IPS DF 4.7 (cell line): ENCODE data around the gene CELF2.

Source experiments
- DNase-seq: peaks from one replicate; pipeline ENCODE4 v3.0.0-alpha.2; 2013; ENCODE audit warnings: low spot score; ENCODE audit errors: extremely low read depth

CELF2 gene

DNA sequence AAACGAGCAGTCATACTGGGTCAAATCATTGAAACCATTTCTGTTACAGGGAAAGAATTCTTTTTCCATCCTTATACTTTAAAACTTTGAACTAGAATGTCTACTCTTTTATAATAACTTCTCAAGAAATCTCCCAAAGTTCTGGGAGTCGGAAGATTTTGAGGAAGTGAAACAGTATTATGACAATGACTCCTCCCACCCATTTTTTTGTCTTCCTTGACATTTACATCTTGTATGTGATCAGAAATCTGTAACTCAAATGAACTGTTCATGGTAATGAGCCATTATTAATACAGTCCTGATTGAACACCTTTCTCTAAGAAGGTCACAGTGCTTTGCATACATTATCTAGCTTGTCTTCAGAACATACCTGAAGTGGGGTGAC is 227.4 kb downstream of the CELF2 start:
- no peak for DNase-seq

DNA sequence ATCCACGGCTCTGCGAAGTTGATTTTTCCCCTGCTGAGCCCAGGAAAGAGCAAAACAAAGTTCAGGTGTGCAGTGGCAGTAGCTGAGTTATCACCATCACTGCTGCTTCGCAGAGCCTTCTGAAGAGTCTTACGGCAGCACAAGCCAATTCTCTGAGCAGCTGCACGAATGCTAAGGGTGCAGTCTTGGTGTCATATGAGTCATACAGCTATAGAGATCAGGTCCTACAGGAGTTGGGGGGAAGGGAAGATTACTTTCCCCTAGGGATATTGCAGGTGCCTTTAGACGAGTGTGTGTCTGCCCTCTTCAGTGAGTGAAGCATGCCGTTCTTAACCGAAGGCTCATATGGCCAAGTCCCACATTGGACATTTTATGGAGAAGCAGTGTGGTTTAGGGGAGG is 227.8 kb downstream of the CELF2 start:
- no peak for DNase-seq

DNA sequence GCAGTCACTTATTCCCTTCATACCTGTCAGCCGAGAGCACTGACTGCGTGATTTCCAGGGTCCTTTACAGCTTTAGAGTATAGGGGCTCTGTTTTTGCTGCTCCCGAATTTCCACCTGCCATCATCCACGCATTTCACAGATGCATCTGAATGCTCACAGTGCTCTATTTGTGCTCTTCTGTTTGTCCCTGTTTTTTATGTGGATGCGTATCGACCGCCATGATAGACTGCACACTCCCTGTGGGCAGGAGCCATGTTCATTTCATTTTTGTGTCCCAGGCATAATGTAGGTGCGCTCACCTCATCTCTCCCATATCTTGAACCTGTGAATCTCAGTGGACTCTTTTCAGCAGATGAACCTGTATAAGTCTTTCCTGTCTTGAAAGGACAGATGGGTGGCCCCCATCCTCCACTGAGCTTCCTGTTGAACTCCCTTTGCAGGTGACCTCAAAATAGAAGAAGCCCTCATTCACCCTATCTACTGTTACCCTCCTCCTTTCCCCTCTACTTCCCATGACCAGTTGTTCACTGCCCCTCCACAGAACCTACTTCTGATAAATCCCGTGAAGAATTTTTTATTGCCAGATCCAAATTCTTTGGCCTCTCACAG is 228.4 kb downstream of the CELF2 start:
- no peak for DNase-seq

DNA sequence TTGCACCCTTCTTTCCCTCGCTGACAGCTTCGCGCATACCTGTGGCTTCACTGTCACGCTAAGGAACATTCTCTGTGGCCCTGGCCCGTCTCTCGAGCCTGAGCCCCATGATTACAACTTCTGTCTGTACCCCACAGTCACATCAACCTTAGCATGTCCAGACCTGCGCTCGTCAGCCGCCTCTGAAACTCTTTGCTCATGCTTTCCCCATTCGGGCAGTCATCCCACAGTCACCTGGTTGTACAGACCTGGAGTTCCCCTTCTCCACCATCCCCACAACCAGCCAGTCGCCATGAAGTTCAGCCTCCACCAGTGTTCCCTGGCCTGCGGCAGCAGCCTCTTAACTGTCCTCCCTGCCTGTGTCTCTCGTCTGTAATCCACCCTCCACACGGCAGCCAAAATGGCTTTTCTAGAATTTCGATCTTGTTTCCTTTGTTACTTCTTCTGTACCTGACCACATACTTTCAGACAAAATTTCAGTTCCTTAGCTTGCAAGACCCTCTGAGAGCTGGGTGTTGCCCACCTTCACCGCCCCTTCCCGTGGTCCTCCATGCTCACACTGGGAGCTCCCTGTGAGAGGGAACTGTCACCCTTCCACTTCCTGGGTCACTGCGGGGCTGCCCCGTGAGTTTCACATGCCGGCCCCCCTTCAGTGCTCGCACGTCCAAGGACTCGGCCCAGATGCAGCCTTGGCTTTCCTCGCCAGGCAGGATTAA is 229.2 kb downstream of the CELF2 start:
- DNase-seq = no peak

DNA sequence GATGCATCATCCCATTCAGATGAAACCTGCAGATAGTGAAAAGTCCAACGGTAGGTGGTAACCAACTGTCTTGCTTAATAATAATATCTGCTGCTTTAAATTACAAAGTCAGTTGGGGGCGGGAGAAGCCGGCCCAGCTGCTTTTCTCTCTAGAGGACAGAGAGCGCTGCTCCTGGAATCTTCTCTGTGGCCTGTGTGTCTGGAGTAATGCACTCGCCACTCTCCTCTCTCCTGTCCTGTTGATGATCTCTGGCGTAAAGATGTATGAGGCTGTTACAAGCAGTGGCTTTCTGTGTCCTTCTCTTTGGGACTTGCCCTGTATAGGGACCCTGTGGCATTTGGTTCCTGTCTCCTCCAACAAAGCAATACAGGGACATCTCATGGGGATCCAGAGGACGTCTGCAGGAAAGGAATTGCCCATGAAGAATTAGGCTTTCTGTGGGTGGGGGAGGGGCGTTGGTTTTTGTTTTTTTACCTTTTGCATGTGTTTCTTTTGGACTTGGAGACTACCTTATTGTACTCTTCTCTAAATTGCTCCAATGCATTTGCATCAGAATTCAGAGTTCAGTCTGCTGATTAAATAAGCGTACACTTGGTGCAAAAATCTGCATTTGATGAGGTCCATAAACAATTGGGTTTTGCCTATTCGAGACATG is 231.6 kb downstream of the CELF2 start:
- DNase-seq = no peak

DNA sequence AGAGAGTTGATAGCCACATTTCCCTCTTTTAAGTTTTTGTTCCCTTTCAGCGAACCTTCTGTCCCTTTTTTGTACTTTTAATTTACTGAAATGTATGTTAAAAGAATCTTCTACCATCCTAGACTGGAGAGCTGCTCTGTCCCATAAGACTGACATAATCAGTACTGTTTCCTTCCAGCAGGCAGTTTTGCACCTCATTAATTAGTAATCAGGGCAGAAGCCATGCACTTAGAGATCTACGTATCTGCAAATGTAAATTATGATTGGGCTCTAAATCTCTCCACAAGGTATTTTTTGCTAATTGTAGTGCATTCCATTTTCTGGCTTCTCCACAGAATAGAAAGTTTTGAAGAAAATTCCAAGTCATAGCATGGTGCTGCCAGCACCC is 232.1 kb downstream of the CELF2 start:
- DNase-seq = no peak

DNA sequence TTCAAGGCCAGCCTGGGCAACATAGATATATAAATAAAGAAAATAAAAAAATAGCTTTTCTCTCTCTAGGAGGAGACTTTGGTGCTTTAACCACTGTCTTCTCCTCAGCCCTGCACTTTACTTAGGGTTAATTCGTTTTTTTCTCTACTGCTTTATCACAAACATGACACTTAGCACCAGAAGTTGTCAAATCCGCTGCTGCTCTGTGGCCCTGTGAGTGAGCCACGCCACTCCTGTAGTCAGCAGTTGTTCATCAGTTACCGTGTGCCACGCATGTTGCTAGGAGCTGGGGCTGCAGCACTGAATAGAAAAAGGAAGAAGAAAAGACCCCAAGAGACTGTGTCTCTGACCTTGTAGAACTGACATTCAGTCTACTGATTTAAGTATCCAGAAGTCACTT is 232.6 kb downstream of the CELF2 start:
- DNase-seq = no peak

DNA sequence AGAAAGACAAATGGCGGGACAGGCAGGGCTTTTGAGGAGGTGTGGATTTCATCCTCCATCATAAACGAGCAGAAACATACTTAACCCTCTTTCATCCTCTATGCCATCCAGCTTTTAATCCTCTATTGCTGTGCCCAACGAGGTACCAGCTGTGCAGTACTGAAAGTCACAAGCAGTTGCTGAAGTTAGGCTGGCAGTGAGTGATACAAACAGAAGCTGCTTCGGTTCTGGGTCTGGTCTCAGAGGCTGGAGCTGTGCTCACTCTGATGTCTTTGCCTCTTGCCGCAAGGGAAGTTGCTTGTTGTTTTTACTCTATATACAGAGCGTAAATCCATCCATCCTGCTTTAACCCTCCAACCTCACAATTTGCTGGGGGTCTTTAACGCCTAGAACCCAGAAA is 235.2 kb downstream of the CELF2 start:
- no peak for DNase-seq

DNA sequence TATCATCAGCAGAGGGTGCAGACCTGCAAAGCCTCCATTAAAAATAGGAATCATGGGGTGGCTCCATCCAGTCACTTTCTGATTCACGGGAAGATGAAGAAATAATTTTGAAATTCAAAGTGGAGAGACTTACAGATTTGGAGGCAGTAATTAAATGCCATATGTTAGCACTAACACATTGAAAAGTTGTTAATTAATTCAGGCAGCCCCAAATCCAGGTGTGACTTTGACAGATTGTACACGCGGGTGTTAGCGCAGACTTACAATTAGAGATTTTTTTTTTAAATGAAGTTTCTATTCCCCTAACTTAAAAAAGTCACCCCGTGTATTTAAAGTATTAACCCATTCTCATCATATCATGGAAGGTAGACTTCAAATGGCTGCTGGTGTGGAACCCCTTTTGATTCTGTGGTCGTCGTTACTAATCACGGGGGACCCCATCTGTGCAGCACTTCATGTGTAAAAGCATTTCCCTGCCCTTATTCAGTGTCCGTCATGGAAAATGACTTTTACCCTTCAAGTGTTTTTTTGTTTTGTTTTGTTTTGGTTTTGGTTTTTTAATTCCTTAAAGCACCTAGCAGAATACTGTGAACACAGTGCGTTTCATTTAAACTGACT is 235.8 kb downstream of the CELF2 start:
- DNase-seq = no peak

DNA sequence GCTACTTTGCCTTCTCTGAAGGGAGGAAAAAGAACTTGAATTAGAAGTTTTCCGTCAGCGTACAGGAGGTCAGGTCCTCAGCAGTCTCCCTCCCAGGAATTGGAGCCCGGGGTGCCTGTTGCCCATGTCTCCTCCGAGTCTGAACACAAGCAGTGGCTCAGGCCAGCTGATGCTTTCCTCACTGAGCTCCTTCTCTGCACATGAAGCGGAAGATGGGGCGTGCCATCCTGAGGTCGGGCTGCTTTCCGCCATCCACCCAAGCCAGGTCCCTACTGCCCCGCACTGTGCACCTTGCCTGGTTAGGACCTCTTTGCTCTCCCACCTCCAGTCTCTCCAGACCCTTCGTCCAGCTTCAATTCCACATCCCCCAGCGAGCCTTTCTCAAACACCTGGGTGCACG is 237.5 kb downstream of the CELF2 start:
- no peak for DNase-seq

DNA sequence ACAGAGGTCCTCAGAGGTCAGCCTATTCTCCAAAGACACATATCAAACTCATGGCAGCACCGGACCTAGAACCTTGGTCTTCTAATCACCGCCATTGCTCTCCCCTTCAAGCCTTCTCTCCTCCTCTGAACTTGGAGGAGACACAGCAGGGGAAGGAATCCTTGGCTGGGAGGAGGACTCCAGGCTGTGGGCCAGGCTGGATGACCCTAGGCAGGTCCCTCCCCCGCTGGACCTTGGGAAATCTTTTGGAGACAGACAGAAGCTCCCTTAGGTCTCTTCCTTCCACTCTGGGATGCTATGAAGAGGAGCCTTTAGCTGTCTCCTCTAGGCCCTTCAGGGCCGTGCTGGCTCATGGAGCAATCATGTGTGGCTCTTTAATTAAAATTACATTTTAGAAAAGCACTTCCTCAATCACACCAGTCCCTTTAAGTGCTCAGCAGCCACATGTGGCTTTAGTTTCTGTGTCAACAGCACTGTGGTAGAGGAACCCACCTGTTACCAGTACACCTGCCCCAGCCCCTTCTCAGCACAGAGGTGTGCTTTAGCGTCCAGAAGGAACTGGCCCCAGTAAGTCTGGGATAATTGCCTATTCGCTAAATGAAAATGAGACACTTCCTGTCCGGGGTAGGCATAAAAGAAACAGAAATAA is 238.2 kb downstream of the CELF2 start:
- no peak for DNase-seq

DNA sequence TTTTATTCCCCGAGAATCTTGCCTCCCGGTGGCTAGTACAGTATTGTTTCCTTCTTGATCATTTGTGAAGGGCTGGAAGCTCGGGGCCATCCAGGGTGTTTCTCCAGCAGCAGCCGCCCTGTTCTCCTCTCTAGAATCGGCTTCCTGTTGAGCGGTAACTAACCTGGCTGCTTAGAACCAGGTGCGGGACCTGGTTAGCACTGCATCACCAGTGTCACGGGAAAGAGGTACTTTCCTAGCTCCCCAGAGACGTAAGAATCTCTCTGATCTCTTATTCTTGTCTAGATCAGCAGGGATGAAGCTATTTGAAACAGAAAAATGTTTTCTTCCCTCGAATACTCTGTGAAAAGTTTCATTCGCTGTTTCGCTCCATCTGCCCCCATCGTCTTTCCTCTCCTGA is 239.2 kb downstream of the CELF2 start:
- no peak for DNase-seq

DNA sequence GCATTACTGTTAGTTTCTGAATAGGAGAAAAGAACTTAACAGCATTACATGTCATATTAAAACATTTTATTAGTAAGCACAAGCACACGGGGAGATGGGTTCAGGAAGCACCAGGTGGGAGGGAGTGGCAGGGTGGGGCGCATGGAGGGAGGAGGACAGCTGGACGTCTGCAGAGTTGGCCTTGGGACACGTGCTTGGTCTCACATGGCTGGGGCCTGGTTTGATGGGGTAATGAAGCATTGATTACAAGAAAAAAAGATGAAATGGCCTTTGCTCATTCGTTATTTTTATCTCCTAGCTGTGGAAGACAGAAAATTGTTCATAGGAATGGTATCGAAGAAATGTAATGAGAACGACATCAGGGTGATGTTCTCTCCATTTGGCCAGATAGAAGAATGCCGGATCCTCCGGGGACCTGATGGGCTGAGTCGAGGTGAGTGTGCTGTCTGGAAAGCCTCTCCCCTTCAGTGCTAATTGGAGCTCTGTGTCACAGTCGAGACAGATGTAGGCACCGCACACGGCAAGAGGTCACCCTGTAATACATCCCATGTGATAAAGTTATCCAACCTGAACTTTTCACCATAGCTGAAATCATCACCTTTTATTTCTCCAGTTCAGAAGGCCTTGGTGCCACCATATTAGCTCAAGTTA is 239.9 kb downstream of the CELF2 start:
- no peak for DNase-seq

DNA sequence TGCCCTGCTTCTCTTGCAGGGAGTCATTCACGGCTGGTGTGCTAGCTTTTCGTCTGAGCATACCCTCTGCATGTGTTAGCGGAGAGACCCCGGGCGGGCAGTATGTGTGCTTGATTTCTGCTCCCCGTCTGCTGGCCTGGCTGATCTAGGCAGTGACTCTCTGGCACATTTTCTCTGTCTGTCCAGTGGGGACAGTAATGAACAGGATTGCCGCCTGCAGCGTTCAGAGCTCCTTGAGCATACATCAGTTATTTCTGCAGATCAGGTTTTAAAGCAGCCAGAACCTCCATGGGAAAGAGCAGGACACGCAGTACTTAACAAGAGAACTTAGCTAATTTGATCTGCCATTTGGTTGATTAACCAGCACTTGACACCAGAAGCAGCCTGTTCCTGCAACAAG is 242.5 kb downstream of the CELF2 start:
- DNase-seq = no peak

DNA sequence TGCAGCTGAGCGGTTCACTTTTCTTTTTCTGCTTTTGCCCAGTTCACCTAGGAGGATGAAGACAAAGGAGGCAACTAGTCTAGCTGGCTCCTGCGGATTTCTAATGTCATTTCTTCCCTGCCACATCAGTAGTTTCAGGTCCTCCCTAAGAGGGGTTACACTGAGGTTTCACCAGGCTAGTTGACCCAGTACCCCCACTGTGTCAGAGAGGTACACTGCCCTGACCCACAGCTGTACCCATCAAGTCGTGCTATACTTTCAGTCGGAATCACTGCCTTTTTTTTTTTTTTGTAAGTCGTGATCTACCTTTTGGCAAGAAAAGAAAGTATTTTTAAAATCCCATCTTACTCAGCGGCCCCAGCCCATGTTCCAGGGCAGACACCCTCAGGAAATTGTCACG is 243.5 kb downstream of the CELF2 start:
- no peak for DNase-seq

DNA sequence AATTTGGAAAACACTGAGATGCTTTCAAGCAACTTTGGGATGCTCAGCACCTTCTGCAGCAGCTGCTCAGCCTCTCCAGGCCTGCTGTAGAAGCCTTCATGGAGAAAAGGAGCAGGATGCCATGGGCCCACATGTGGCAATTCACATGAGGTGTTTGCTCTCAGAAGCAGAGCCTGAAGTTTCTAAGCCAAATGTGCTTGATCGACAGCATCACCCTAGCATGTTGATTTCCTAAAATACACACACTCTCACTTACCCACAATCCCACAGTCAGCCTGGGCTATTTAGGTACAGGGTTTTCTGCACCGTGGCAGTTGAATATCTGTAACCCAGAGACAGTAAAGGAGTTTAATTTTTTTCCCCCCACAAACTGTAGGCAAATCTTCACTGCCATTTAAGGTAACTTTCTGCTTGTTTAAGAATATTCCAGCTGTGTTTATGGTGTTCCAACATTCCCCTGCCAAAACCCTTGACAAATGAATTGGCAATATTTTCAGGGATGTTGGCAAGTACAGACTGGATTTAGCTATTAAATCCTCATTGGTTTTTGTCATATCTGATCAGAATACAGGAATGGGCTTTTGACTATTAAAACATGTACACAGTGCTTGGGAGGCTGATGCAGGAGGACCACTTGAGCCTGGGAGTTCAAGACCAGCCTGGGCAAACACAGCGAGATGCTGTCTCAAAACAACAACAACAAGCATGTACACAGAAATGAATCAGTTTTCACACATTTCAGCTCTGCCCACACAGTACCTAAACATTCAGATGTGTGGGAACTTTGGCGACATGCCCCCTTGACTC is 244.2 kb downstream of the CELF2 start:
- DNase-seq = no peak

DNA sequence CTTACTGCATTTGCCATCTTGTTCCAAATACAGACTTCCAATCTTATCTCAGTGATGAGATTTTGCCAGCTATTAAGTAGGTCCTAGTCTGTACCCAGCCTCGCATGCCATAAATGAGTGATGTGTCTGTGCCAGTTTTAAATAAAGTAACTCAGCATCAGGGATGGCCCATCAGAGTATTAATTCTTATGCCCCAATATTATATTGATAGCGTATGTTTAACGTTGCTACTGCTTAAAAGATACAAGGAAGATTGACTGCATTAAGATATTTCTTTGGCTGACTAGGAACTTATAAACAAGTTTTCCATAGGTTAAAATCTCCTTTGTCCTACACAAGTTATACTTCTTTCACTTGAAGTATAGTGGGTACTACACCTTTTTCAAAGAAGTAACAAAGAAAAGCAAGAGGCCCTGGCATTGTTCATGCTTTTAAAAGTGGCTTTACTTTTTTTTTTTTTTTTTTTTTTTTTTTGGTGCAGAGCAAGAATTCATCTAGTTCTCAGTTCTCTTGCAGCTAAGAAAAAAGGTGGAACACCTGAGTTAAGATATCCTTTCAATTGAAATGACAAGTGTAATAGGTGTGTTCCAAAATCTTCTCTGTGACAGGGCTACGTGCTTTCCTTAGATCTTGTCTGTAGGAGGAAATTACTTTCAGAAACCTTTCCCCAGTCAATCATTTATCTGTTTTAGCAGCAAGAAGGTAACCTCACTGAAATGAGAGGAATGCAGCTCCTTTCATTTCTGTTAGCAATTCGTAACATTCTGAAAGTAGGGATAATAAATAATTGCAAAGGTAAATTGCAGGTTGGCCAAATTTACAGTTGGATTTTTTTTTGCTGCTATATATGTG is 245.0 kb downstream of the CELF2 start:
- no peak for DNase-seq

DNA sequence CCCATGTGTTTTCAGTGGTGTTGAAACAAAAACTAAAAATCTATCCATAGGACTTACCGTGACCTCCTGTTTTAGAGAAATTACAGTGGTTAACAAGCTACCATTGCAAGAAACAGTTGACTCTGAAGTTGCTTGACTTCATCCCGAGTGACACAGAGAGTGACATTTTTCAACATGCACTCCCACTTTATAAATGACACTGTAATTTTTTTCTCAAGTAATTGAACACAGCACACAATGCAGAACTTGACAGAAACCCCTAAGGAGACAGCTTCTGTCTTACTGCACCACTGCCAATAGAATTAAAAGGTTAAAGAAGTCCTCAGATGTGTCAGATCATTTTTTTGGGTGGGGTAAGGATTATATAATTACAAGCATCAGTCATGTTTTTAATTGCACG is 246.1 kb downstream of the CELF2 start:
- DNase-seq = no peak

DNA sequence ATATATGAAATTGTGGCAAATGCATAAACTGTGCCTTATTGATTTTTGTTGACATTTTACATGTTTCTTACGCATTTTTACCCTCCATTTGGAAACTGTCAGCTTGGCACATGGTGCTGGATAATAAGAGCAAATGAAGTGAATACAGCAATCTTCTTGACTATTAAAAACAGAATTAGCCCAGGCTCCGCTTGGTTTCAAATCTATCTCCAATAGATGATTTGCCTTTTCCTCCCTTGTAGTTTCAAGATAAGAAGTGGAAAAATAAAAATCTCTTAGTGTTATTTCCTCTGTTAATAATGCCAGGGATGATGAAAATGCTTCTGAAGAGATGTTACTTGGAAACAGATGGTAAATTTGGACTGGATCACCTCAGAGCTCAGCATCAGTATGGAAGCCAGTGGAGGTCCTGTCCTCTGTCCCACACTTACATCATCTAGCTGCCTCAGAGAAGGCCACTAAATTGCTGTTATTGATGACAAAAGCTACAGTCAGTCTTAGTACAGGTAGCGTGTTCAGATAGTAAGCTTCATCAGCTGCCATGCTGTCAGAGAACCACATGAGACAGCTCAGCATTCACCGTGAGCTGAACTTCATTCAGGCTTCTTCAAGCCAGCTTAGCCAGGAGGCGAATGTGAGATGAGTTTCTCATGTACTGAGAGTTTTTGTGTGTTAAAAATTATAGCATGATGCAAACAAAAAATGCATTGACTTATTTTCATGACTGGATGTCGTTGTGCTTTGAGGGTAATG is 246.8 kb downstream of the CELF2 start:
- no peak for DNase-seq
